HUES48 (cell line): ENCODE results near the gene CDH2.
A peak's percentile ranks its signal among the peaks of the same experiment; 100 is the strongest.

Experiments
- H3K27ac ChIP-seq: one replicate; pipeline ENCODE4 v1.7.0; 2013; ENCODE audit warnings: low read depth, low read length, inconsistent platforms
- H3K27me3 ChIP-seq: 2 replicates; pipeline ENCODE4 v1.6.1; 2013; ENCODE audit warnings: mild to moderate bottlenecking, low read length; ENCODE audit not compliant: control insufficient read depth, insufficient read depth
- H3K36me3 ChIP-seq: 2 replicates; pipeline ENCODE4 v1.6.1; 2013; ENCODE audit warnings: low read length; ENCODE audit not compliant: control insufficient read depth, insufficient read depth
- H3K4me1 ChIP-seq: 2 replicates; pipeline ENCODE4 v1.6.1; 2013; ENCODE audit warnings: mild to moderate bottlenecking, low read length; ENCODE audit not compliant: control insufficient read depth, insufficient read depth
- H3K4me3 ChIP-seq: 2 replicates; pipeline ENCODE4 v1.5.1; 2013; ENCODE audit warnings: mild to moderate bottlenecking, low read depth, low read length
- H3K9ac ChIP-seq: 2 replicates; pipeline ENCODE4 v1.6.1; 2013; ENCODE audit warnings: mild to moderate bottlenecking, low read depth, low read length, moderate library complexity
- H3K9me3 ChIP-seq: 2 replicates; pipeline ENCODE4 v1.6.1; 2013; ENCODE audit warnings: low read length; ENCODE audit not compliant: control insufficient read depth, insufficient read depth

The CDH2 gene

DNA sequence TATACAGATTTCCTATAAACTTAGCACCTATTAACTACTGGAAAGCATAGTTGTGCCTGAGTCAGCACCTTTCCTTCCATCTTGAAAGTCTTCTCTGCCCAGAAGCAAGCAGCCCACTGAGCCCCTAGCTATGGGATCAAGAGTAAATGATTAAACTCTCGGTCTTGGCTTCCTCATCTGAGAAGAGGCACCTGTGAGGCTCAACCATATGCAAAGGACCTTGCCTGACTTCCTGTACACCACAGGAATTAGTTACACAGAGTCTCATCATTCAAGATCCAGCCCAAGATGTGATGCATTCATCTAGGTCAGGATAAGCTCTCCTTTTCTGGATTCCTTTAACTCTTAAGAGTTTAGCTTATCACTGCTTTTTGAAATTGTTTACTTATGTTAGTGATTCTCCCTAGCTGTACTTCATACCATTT is 96.0 kb downstream of the CDH2 start:
- Histone ChIP-seq H3K27ac (peak overlapping the region; percentile 50), H3K36me3 (no peaks in the 10 kb centered on the region), H3K4me1 (peaks cover 54% of the 10 kb centered on the region), H3K27me3 (no peaks in the 10 kb centered on the region; the same call in 1 of the 2 replicates), H3K4me3 (no peak overlapping the region), H3K9me3 (no peaks in the 10 kb centered on the region), H3K9ac (no peak overlapping the region)

DNA sequence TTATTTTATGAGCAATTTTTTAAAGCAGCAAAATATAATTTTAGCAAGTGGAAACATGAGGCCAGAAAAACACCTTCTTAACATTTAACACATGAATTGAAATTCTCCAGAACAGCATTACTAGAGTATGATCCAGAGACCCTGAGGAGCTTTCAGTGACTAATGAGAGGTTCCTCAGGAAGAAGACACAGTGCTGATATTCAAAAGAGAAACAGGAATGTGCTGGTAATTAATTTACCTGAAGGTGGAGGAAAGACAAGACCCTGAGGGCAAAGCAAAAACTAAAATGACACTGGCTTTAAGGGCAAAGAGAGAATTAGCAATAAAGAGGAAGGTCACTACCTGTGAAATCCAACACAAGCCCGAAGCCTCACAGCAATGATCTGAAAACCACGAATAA is 97.0 kb downstream of the CDH2 start:
- H3K36me3 ChIP-seq: no peaks in the 10 kb centered on the region
- peak overlapping the region; percentile 63 for H3K27ac ChIP-seq
- H3K4me1 ChIP-seq: peaks cover 46% of the 10 kb centered on the region
- H3K4me3 ChIP-seq: no peak overlapping the region
- no peaks in the 10 kb centered on the region for H3K9me3 ChIP-seq
- H3K9ac ChIP-seq: no peak overlapping the region
- H3K27me3 ChIP-seq: no peaks in the 10 kb centered on the region

DNA sequence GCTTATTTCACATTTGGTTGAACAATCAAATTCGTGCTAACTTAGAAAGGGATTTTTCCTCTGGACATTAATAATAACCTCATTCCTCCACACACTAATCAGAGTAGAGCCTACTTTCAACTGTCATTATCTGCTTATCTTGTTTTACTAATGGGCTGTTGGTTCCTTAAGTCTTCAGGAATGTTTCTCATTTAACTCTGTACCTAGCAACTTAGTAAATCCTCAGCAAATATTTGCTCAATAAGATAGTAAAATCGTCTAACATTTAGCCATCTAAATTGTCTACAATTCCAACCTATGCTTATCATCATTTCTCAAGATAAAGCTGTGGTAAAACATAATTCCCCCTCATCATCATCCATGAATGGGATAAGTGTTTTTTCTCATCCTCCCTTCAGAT is 98.1 kb downstream of the CDH2 start:
- H3K9me3 ChIP-seq: no peaks in the 10 kb centered on the region
- H3K4me3 ChIP-seq: no peak overlapping the region

DNA sequence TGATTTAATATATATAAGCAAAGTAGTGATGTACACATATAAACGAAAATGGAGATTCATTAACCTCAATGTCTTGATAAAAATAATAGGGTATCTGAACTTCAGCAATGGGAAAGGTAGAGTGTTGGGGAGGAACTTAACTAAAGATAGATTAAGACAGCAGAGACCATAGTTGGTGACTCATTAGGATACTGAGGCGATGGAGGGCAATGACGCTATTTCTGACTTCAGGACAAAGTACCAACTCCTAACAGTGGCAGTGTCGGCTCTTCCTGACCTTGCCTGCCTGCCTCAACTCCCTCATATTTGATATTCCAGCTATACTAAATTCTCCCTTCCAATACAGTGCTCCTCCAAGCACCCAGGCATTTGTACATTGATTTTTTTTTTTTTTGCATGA is 98.6 kb downstream of the CDH2 start:
- no peaks in the 10 kb centered on the region for H3K9me3 ChIP-seq
- H3K4me1 ChIP-seq: peaks cover 43% of the 10 kb centered on the region
- no peaks in the 10 kb centered on the region for H3K36me3 ChIP-seq
- no peak overlapping the region for H3K4me3 ChIP-seq
- no peak overlapping the region for H3K9ac ChIP-seq
- peak overlapping the region; percentile 26 for H3K27ac ChIP-seq
- H3K27me3 ChIP-seq: no peaks in the 10 kb centered on the region

More for the DNA sequence above, 98.1 kb downstream of the CDH2 start:
- no peaks in the 10 kb centered on the region for H3K27me3 ChIP-seq
- H3K4me1 ChIP-seq: peaks cover 41% of the 10 kb centered on the region
- H3K27ac ChIP-seq: peak overlapping the region; percentile 63
- no peak overlapping the region for H3K9ac ChIP-seq
- H3K36me3 ChIP-seq: no peaks in the 10 kb centered on the region

DNA sequence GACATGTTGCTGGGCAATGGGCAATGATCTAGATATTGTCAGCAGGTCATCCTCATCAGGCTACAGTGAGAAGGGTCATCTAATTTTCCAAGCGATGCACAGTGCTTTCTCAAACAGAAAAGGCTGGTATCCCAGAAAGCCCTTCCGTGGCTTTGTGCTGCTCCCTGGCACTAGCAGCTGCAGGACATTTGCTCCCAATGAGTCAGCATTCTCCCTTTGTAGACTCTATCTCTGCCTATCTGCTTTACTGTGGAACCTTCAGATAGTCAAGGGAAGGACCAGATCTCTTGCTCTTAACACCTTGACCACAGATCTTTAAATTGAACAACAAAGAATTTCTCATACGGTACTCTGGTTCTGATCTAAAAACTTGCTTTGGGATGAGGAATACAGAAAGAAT is 101.4 kb downstream of the CDH2 start:
- no peaks in the 10 kb centered on the region for H3K27me3 ChIP-seq
- H3K4me3 ChIP-seq: no peak overlapping the region
- H3K36me3 ChIP-seq: no peaks in the 10 kb centered on the region
- no peak overlapping the region for H3K9ac ChIP-seq
- no peaks in the 10 kb centered on the region for H3K9me3 ChIP-seq
- peaks cover 45% of the 10 kb centered on the region for H3K4me1 ChIP-seq
- H3K27ac ChIP-seq: peak overlapping the region; percentile 56

DNA sequence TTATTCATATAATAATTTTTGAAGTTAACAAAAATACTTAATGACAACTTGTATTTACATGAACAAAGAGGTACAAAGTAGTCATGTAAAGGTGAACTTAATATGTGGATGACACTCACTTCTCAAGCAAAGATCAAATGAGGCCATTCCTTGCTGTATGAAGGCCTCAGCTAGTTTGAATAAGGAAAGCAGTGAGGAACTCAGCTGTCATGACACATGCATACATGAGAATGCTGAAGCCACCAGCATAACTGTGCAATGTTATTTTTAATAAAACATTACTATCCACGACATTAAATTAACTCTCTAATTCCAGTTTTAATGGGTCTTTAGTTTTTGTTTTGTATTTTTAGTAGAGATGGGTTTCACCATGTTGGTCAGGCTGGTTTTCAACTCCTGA is 102.9 kb downstream of the CDH2 start:
- Histone ChIP-seq H3K36me3 (no peaks in the 10 kb centered on the region), H3K9ac (no peak overlapping the region), H3K4me3 (no peak overlapping the region), H3K27me3 (no peaks in the 10 kb centered on the region), H3K27ac (peak overlapping the region; percentile 26), H3K9me3 (no peaks in the 10 kb centered on the region), H3K4me1 (peaks cover 35% of the 10 kb centered on the region)

DNA sequence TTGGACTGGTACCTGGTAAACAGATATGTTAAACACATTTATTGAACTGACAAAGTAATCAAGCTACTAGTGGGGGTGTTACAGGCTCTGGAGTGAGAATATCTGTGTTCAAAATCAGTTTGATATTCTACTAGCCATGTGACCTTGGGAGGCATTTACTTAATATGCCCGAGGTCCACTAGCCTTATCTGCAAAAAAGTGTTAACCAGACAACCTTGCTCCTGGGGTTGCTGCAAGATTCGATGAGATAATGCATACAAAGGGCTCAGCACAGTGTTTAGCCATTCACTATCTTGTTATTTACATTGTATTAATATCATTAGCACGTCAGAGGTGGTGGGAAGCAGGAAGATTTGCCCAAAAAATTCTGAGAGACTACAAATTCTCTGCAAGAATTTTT is 103.3 kb downstream of the CDH2 start:
- H3K9me3 ChIP-seq: no peaks in the 10 kb centered on the region
- no peak overlapping the region for H3K9ac ChIP-seq
- H3K27me3 ChIP-seq: no peaks in the 10 kb centered on the region
- H3K27ac ChIP-seq: no peak overlapping the region
- H3K4me1 ChIP-seq: peaks cover 30% of the 10 kb centered on the region
- no peak overlapping the region for H3K4me3 ChIP-seq
- H3K36me3 ChIP-seq: no peaks in the 10 kb centered on the region

DNA sequence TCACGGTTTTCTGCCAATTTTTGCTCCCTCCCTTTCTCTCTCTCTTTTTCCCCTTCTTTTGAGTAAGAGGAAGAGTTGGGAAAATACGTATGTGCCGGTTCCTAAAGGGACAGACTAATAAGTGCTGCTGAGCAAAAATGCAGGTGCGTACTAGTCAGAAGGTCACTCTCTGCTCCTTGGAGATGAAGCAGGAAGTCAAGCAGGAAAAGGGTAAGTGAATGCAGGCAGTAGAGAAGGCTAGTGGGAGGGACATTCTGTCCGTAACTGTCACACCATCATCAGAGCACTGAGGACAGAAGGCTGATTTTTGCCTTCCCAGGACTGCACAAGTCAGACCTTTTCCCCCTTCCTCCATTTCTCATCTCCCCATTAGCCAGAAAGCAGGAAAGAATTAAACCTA is 105.7 kb downstream of the CDH2 start:
- Histone ChIP-seq H3K36me3 (no peaks in the 10 kb centered on the region), H3K27ac (no peak overlapping the region), H3K9me3 (no peaks in the 10 kb centered on the region), H3K4me3 (no peak overlapping the region), H3K9ac (no peak overlapping the region), H3K27me3 (no peaks in the 10 kb centered on the region), H3K4me1 (peaks cover 27% of the 10 kb centered on the region)

DNA sequence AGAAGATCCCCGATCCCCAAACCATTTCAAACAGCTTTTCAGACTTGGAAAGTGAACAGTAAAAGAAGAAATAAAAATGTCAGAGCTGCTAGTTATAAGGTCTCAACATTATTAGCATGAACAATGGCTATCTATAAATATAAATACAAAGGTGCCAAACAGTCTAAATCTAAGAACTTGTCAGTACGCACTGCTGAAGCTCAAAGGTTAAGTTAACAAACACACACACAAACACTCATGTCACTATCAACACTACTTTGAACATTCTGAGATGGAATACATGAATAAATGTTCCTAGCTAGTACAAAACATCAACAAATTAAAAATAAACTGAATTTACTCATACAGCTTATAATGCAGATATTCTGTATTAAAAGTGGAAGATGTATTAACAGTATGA is 108.7 kb downstream of the CDH2 start:
- no peak overlapping the region for H3K4me3 ChIP-seq
- H3K27ac ChIP-seq: peak overlapping the region; percentile 15
- no peaks in the 10 kb centered on the region for H3K36me3 ChIP-seq
- no peaks in the 10 kb centered on the region for H3K27me3 ChIP-seq
- no peak overlapping the region for H3K9ac ChIP-seq
- H3K9me3 ChIP-seq: no peaks in the 10 kb centered on the region
- peaks cover 39% of the 10 kb centered on the region for H3K4me1 ChIP-seq

DNA sequence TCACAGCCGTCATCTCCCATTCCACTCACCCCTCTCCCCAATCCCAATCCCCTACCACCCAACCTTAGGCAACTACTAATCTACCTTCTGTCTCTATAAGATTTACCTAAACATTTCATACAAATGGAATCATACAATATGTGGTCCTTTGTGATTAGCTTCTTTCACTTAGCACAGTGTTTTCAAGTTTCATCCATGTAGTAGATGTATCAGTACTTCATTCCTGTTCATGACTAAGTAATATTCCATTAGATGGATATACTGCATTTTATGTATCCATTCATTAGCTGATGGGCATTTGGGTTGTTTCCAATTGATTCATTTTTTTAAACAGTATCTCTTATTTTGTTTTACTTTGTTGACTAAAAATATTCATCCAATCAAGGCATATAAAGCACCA is 109.6 kb downstream of the CDH2 start:
- no peaks in the 10 kb centered on the region for H3K36me3 ChIP-seq
- peaks cover 46% of the 10 kb centered on the region for H3K4me1 ChIP-seq
- no peak overlapping the region for H3K4me3 ChIP-seq
- H3K9ac ChIP-seq: no peak overlapping the region
- no peaks in the 10 kb centered on the region for H3K27me3 ChIP-seq
- H3K27ac ChIP-seq: no peak overlapping the region
- no peaks in the 10 kb centered on the region for H3K9me3 ChIP-seq

DNA sequence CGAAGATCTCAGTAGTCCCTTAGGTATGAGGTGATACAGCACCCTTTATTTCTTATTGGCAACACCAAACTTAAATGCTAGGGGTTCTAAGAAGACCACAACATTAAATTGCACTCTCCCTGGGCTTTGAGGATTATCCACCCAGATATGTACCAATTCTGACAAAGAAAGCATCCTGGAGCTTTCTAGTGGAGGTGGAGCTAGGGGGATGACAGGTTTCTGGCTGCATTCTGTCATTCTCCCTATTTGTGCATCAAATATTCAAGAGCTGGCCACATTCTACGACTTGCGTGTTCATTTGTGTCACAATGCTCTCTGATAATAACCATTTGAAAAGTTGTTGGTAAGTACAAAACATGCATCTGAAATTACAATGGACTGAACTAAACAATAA is 111.1 kb downstream of the CDH2 start:
- Histone ChIP-seq H3K27me3 (no peaks in the 10 kb centered on the region), H3K27ac (peak overlapping the region; percentile 92), H3K36me3 (no peaks in the 10 kb centered on the region), H3K4me3 (no peak overlapping the region), H3K9me3 (no peaks in the 10 kb centered on the region), H3K9ac (no peak overlapping the region; the same call in 1 of the 2 replicates), H3K4me1 (peaks cover 40% of the 10 kb centered on the region)
